ENCODE results near the gene STXBP4.

STXBP4 gene

GRCh38 chr17:55152236-55152635 lies 183.7 kb downstream of the STXBP4 start:
- 75 to 86% methylated on average over 2 to 3 of the region's 4 CpGs for WGBS, 2 experiments (ENCODE audit: insufficient coverage in 2 of 2)
- Histone ChIP-seq H3K9me3 (ENCODE audit: control insufficient read depth, low read length) (no peaks in the 10 kb centered on the region), H3K4me3 (ENCODE audit: extremely low read depth, insufficient read depth, low read length, poor library complexity, severe bottlenecking) (no peak overlapping the region), H3K27ac (ENCODE audit: low read depth, low read length, severe bottlenecking) (no peak overlapping the region), H3K36me3 (ENCODE audit: control insufficient read depth, insufficient read depth, low read length) (no peaks in the 10 kb centered on the region), H3K4me1 (ENCODE audit: control insufficient read depth, insufficient read depth, low read length, poor library complexity, severe bottlenecking) (no peaks in the 10 kb centered on the region)

GRCh38 chr17:55154101-55154500 lies 185.5 kb downstream of the STXBP4 start:
- Histone ChIP-seq H3K36me3 (ENCODE audit: control insufficient read depth, insufficient read depth, low read length) (no peaks in the 10 kb centered on the region), H3K4me1 (ENCODE audit: control insufficient read depth, insufficient read depth, low read length, poor library complexity, severe bottlenecking) (no peaks in the 10 kb centered on the region), H3K4me3 (ENCODE audit: extremely low read depth, insufficient read depth, low read length, poor library complexity, severe bottlenecking) (no peak overlapping the region), H3K27ac (ENCODE audit: low read depth, low read length, severe bottlenecking) (no peak overlapping the region), H3K9me3 (ENCODE audit: control insufficient read depth, low read length) (no peaks in the 10 kb centered on the region)
- no CpG with 5 or more reads among the region's 2 CpGs for WGBS, 2 experiments (ENCODE audit: insufficient coverage in 2 of 2)

- 90 to 100% methylated on average over 1 of the region's 2 CpGs for WGBS, 2 experiments (ENCODE audit: insufficient coverage in 2 of 2)
- Histone ChIP-seq H3K4me1 (ENCODE audit: control insufficient read depth, insufficient read depth, low read length, poor library complexity, severe bottlenecking) (no peaks in the 10 kb centered on the region), H3K9me3 (ENCODE audit: control insufficient read depth, low read length) (no peaks in the 10 kb centered on the region), H3K4me3 (ENCODE audit: extremely low read depth, insufficient read depth, low read length, poor library complexity, severe bottlenecking) (no peak overlapping the region), H3K27ac (ENCODE audit: low read depth, low read length, severe bottlenecking) (no peak overlapping the region), H3K36me3 (ENCODE audit: control insufficient read depth, insufficient read depth, low read length) (peaks cover 5% of the 10 kb centered on the region)
Observed at GRCh38 chr17:55155856-55156560, 187.4 kb downstream of the STXBP4 start.

GRCh38 chr17:55157165-55157564 lies 188.6 kb downstream of the STXBP4 start:
- H3K4me1 ChIP-seq (ENCODE audit: control insufficient read depth, insufficient read depth, low read length, poor library complexity, severe bottlenecking): no peaks in the 10 kb centered on the region
- WGBS, 2 experiments (ENCODE audit: insufficient coverage in 2 of 2): no CpG with 5 or more reads among the region's 2 CpGs
- no peaks in the 10 kb centered on the region for H3K9me3 ChIP-seq (ENCODE audit: control insufficient read depth, low read length)
- no peak overlapping the region for H3K4me3 ChIP-seq (ENCODE audit: extremely low read depth, insufficient read depth, low read length, poor library complexity, severe bottlenecking)
- no peak overlapping the region for H3K27ac ChIP-seq (ENCODE audit: low read depth, low read length, severe bottlenecking)
- H3K36me3 ChIP-seq (ENCODE audit: control insufficient read depth, insufficient read depth, low read length): peaks cover 5% of the 10 kb centered on the region

- Histone ChIP-seq H3K4me1 (ENCODE audit: control insufficient read depth, insufficient read depth, low read length, poor library complexity, severe bottlenecking) (no peaks in the 10 kb centered on the region), H3K36me3 (ENCODE audit: control insufficient read depth, insufficient read depth, low read length) (peaks cover 5% of the 10 kb centered on the region), H3K27ac (ENCODE audit: low read depth, low read length, severe bottlenecking) (no peak overlapping the region), H3K9me3 (ENCODE audit: control insufficient read depth, low read length) (no peaks in the 10 kb centered on the region), H3K4me3 (ENCODE audit: extremely low read depth, insufficient read depth, low read length, poor library complexity, severe bottlenecking) (no peak overlapping the region)
- 65% methylated on average over 2 of the region's 2 CpGs; no CpG with 5 or more reads in 1 of the 2 experiments for WGBS, 2 experiments (ENCODE audit: insufficient coverage in 2 of 2)
Observed at GRCh38 chr17:55158439-55158838, 189.9 kb downstream of the STXBP4 start.

GRCh38 chr17:55159251-55159650 lies 190.7 kb downstream of the STXBP4 start:
- Histone ChIP-seq H3K9me3 (ENCODE audit: control insufficient read depth, low read length) (no peaks in the 10 kb centered on the region), H3K4me3 (ENCODE audit: extremely low read depth, insufficient read depth, low read length, poor library complexity, severe bottlenecking) (no peak overlapping the region), H3K27ac (ENCODE audit: low read depth, low read length, severe bottlenecking) (no peak overlapping the region), H3K4me1 (ENCODE audit: control insufficient read depth, insufficient read depth, low read length, poor library complexity, severe bottlenecking) (no peaks in the 10 kb centered on the region), H3K36me3 (ENCODE audit: control insufficient read depth, insufficient read depth, low read length) (peaks cover 5% of the 10 kb centered on the region)
- WGBS, 2 experiments (ENCODE audit: insufficient coverage in 2 of 2): 73 to 100% methylated on average over 1 to 2 of the region's 2 CpGs

- Histone ChIP-seq H3K27ac (ENCODE audit: low read depth, low read length, severe bottlenecking) (no peak overlapping the region), H3K4me1 (ENCODE audit: control insufficient read depth, insufficient read depth, low read length, poor library complexity, severe bottlenecking) (no peaks in the 10 kb centered on the region), H3K36me3 (ENCODE audit: control insufficient read depth, insufficient read depth, low read length) (peaks cover 5% of the 10 kb centered on the region), H3K9me3 (ENCODE audit: control insufficient read depth, low read length) (no peaks in the 10 kb centered on the region), H3K4me3 (ENCODE audit: extremely low read depth, insufficient read depth, low read length, poor library complexity, severe bottlenecking) (no peak overlapping the region)
- WGBS, 2 experiments (ENCODE audit: insufficient coverage in 2 of 2): 87 to 100% methylated on average over 2 to 6 of the region's 7 CpGs
Observed at GRCh38 chr17:55160501-55160900, 191.9 kb downstream of the STXBP4 start.

GRCh38 chr17:55161935-55162555 lies 193.5 kb downstream of the STXBP4 start:
- WGBS, 2 experiments (ENCODE audit: insufficient coverage in 2 of 2): 94% methylated on average over 6 of the region's 7 CpGs; no CpG with 5 or more reads in 1 of the 2 experiments
- Histone ChIP-seq H3K36me3 (ENCODE audit: control insufficient read depth, insufficient read depth, low read length) (peaks cover 5% of the 10 kb centered on the region), H3K27ac (ENCODE audit: low read depth, low read length, severe bottlenecking) (no peak overlapping the region), H3K4me3 (ENCODE audit: extremely low read depth, insufficient read depth, low read length, poor library complexity, severe bottlenecking) (no peak overlapping the region), H3K4me1 (ENCODE audit: control insufficient read depth, insufficient read depth, low read length, poor library complexity, severe bottlenecking) (no peaks in the 10 kb centered on the region), H3K9me3 (ENCODE audit: control insufficient read depth, low read length) (no peaks in the 10 kb centered on the region)

- Histone ChIP-seq H3K36me3 (ENCODE audit: control insufficient read depth, insufficient read depth, low read length) (peaks cover 5% of the 10 kb centered on the region), H3K27ac (ENCODE audit: low read depth, low read length, severe bottlenecking) (no peak overlapping the region), H3K4me3 (ENCODE audit: extremely low read depth, insufficient read depth, low read length, poor library complexity, severe bottlenecking) (no peak overlapping the region)
Observed at GRCh38 chr17:55162556-55162946, 194.0 kb downstream of the STXBP4 start.

GRCh38 chr17:55163408-55163807 lies 194.8 kb downstream of the STXBP4 start:
- H3K27ac ChIP-seq (ENCODE audit: low read depth, low read length, severe bottlenecking): no peak overlapping the region
- peaks cover 5% of the 10 kb centered on the region for H3K36me3 ChIP-seq (ENCODE audit: control insufficient read depth, insufficient read depth, low read length)
- H3K9me3 ChIP-seq (ENCODE audit: control insufficient read depth, low read length): no peaks in the 10 kb centered on the region
- no peak overlapping the region for H3K4me3 ChIP-seq (ENCODE audit: extremely low read depth, insufficient read depth, low read length, poor library complexity, severe bottlenecking)
- H3K4me1 ChIP-seq (ENCODE audit: control insufficient read depth, insufficient read depth, low read length, poor library complexity, severe bottlenecking): no peaks in the 10 kb centered on the region
- 74 to 90% methylated on average over 3 of the region's 3 CpGs for WGBS, 2 experiments (ENCODE audit: insufficient coverage in 2 of 2)

More at GRCh38 chr17:55162556-55162946, 194.0 kb downstream of the STXBP4 start:
- no peaks in the 10 kb centered on the region for H3K4me1 ChIP-seq (ENCODE audit: control insufficient read depth, insufficient read depth, low read length, poor library complexity, severe bottlenecking)
- H3K9me3 ChIP-seq (ENCODE audit: control insufficient read depth, low read length): no peaks in the 10 kb centered on the region

- Histone ChIP-seq H3K27ac (ENCODE audit: low read depth, low read length, severe bottlenecking) (no peak overlapping the region), H3K4me1 (ENCODE audit: control insufficient read depth, insufficient read depth, low read length, poor library complexity, severe bottlenecking) (no peaks in the 10 kb centered on the region), H3K4me3 (ENCODE audit: extremely low read depth, insufficient read depth, low read length, poor library complexity, severe bottlenecking) (no peak overlapping the region), H3K36me3 (ENCODE audit: control insufficient read depth, insufficient read depth, low read length) (no peaks in the 10 kb centered on the region), H3K9me3 (ENCODE audit: control insufficient read depth, low read length) (no peaks in the 10 kb centered on the region)
- no CpG with 5 or more reads among the region's 2 CpGs for WGBS, 2 experiments (ENCODE audit: insufficient coverage in 2 of 2)
Observed at GRCh38 chr17:55166506-55166905, 197.9 kb downstream of the STXBP4 start.
